ENCODE results near the gene RMND5B.

DNA sequence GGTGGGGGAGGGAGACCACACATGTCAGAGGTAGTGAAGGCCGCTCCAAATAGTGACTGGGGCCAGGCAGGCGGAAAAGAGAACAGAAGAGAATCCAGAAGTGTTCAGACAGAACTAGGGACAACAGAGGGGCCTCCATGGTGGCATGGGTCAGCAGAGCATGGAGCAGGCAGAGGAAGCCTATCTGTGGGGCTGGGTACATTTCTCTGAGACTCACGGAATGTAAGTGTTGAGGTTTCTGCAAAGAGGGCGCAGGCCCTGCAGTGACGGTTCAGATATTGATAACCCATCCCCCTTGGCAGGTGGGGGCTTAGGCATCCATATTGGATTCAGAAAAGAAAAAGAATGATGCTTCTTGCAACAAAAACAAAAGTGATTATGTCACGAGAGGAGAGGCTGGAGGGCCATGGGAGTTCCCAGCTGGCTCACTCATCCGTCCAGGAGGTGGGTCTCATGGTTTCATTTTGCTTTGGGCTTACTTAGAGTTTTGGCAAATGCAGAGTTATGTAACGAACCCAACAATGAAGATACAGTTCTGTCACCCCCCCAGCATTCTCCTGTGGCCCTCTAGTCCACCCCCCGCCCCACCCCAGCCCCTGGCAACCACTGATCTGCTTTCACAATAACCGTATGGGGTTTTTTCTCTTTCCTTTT lies 5.4 kb upstream of the RMND5B start:
- no peak for TF ChIP-seq POLR2A (IDR thresholded peaks at IDR 0.05)
- TF ChIP-seq, protein P1, sequence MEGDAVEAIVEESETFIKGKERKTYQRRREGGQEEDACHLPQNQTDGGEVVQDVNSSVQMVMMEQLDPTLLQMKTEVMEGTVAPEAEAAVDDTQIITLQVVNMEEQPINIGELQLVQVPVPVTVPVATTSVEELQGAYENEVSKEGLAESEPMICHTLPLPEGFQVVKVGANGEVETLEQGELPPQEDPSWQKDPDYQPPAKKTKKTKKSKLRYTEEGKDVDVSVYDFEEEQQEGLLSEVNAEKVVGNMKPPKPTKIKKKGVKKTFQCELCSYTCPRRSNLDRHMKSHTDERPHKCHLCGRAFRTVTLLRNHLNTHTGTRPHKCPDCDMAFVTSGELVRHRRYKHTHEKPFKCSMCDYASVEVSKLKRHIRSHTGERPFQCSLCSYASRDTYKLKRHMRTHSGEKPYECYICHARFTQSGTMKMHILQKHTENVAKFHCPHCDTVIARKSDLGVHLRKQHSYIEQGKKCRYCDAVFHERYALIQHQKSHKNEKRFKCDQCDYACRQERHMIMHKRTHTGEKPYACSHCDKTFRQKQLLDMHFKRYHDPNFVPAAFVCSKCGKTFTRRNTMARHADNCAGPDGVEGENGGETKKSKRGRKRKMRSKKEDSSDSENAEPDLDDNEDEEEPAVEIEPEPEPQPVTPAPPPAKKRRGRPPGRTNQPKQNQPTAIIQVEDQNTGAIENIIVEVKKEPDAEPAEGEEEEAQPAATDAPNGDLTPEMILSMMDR (IDR thresholded peaks at IDR 0.05) = no peak

Measured in stomach (tissue), 4 donors.